Right cardiac atrium (tissue), 5 donors: ENCODE data around the gene FBXO40. TPM values are rescaled to one million over a fixed set of nuclear protein-coding genes. Genes with fewer than 3 reads are reported as not detected.

Experiments used
- ATAC-seq, 2 donors: fragments of 200-7000 bp; cut with Tn5 transposase; one replicate each; pipeline versions ENCODE4 v1.8.0 to v1.9.1; 2020; ENCODE audit warnings: moderate library complexity in 2 of 2, mild to moderate bottlenecking in 1 of 2
- DNase-seq, 3 donors: peaks; one replicate each; pipeline ENCODE4 v3.0.0-alpha.2; 2020
- H3K27ac ChIP-seq: one replicate; pipeline ENCODE4 v1.5.1; 2013; ENCODE audit warnings: mild to moderate bottlenecking, low read length, control low read depth, moderate library complexity
- H3K27me3 ChIP-seq: one replicate; pipeline ENCODE4 v1.6.1; 2013; ENCODE audit not compliant: control insufficient read depth, insufficient read depth
- H3K4me1 ChIP-seq: one replicate; pipeline ENCODE4 v1.6.1; 2013; ENCODE audit warnings: low read length; ENCODE audit not compliant: control insufficient read depth, insufficient read depth
- H3K4me3 ChIP-seq: one replicate; pipeline ENCODE4 v1.5.1; 2013; ENCODE audit warnings: low read length, control low read depth
- H3K9me3 ChIP-seq: one replicate; pipeline ENCODE4 v1.6.1; 2013; ENCODE audit warnings: low read length; ENCODE audit not compliant: control insufficient read depth
- WGBS: extraction: QIAGEN DNeasy Blood & Tissue Kit; methylation state at CpG from one replicate; pipeline ENCODE4 v1.1.7; 2013; 5-methylcytosine and 5-hydroxymethylcytosine counted together
- intact Hi-C, 4 donors: fragments of 100-400 bp; cut with DNase I; formaldehyde crosslinking; loops; one replicate each; pipeline versions ENCODE4 v1.11.0 to v1.14.0; 2022 to 2023
- polyA plus RNA-seq: library from polyadenylated mRNA; stranded (reverse); fragments of 200-250 nt; gene quantifications from one replicate; pipeline ENCODE4 v1.2.3, GENCODE V29; 2013
- total RNA-seq, 4 donors: library from RNA; stranded (reverse); fragmentation: NEBNext Ultra II Directional; extraction: Animal tissue kit (Norgen Biotek cat#: 25700); gene quantifications; one replicate each; pipeline ENCODE4 v1.2.1, GENCODE V29; 2021
- donor health status: healthy with polysubstance abuse.
- donor health status: DM: no; HTN: yes; CAD: no.
- donor health status: DM: no; HTN: no; CAD: no.
- donor health status: DM: no; HTN: yes; CAD: no; lungs with severe emphysema.
- donor health status: DM: yes; HTN: yes; CAD: no.

Gene FBXO40
- total and polyA plus RNA-seq, 5 donors: 72.1 to 258 (median 196) TPM

- DNase-seq: no peak
- no peak for ATAC-seq
- intact Hi-C loops: no loop called here
Observed at GRCh38 chr3:121619691-121620090, 26.5 kb downstream of the FBXO40 start.

GRCh38 chr3:121621491-121621890, 28.3 kb downstream of the FBXO40 start:
- Histone ChIP-seq H3K4me1 (no peaks in the 10 kb centered on the region), H3K27me3 (no peaks in the 10 kb centered on the region), H3K4me3 (no peak overlapping the region), H3K9me3 (no peaks in the 10 kb centered on the region), H3K27ac (no peak overlapping the region)
- DNase-seq (no peak), ATAC-seq (peak in 1 of 2 donors; percentile 13)
- WGBS: 94% methylated on average over 6 of the region's 6 CpGs
- intact Hi-C loops: no loop called here

More at GRCh38 chr3:121619691-121620090, 26.5 kb downstream of the FBXO40 start:
- WGBS: 96% methylated on average over 2 of the region's 2 CpGs
- H3K9me3 ChIP-seq: no peaks in the 10 kb centered on the region
- no peaks in the 10 kb centered on the region for H3K4me1 ChIP-seq
- H3K4me3 ChIP-seq: no peak overlapping the region
- no peak overlapping the region for H3K27ac ChIP-seq
- no peaks in the 10 kb centered on the region for H3K27me3 ChIP-seq

GRCh38 chr3:121624147-121624899, 31.1 kb downstream of the FBXO40 start:
- no peaks in the 10 kb centered on the region for H3K9me3 ChIP-seq
- no peak for DNase-seq
- intact Hi-C loops: no loop called here
- no peaks in the 10 kb centered on the region for H3K27me3 ChIP-seq
- H3K4me3 ChIP-seq: no peak overlapping the region
- 61% methylated on average over 14 of the region's 14 CpGs for WGBS
- no peaks in the 10 kb centered on the region for H3K4me1 ChIP-seq
- ATAC-seq: peak; percentile 14 to 72
- H3K27ac ChIP-seq: peak overlapping the region; percentile 77

GRCh38 chr3:121626495-121626894, 33.3 kb downstream of the FBXO40 start:
- no peaks in the 10 kb centered on the region for H3K4me1 ChIP-seq
- H3K27ac ChIP-seq: no peak overlapping the region
- ATAC-seq: no peak
- DNase-seq: no peak
- intact Hi-C loops: no loop called here
- H3K27me3 ChIP-seq: no peaks in the 10 kb centered on the region
- 90% methylated on average over 4 of the region's 4 CpGs for WGBS
- no peak overlapping the region for H3K4me3 ChIP-seq
- no peaks in the 10 kb centered on the region for H3K9me3 ChIP-seq

- H3K4me1 ChIP-seq: no peaks in the 10 kb centered on the region
- intact Hi-C loops: no loop called here
- H3K27ac ChIP-seq: peak overlapping the region; percentile 33
Observed at GRCh38 chr3:121627211-121627610, 34.0 kb downstream of the FBXO40 start.

GRCh38 chr3:121627622-121628021, 34.4 kb downstream of the FBXO40 start:
- H3K4me1 ChIP-seq: no peaks in the 10 kb centered on the region
- H3K27ac ChIP-seq: no peak overlapping the region
- H3K4me3 ChIP-seq: no peak overlapping the region
- no peaks in the 10 kb centered on the region for H3K27me3 ChIP-seq
- no peak for DNase-seq
- intact Hi-C loops: no loop called here
- WGBS: 65% methylated on average over 3 of the region's 3 CpGs
- no peaks in the 10 kb centered on the region for H3K9me3 ChIP-seq
- no peak for ATAC-seq

More at GRCh38 chr3:121627211-121627610, 34.0 kb downstream of the FBXO40 start:
- no peak for ATAC-seq
- DNase-seq: no peak
- H3K27me3 ChIP-seq: no peaks in the 10 kb centered on the region
- no peak overlapping the region for H3K4me3 ChIP-seq
- H3K9me3 ChIP-seq: no peaks in the 10 kb centered on the region
- 83% methylated on average over 4 of the region's 4 CpGs for WGBS

- no peak for DNase-seq
- peak; percentile 81 for ATAC-seq
- H3K27ac ChIP-seq: peak overlapping the region; percentile 78
- WGBS: 69% methylated on average over 6 of the region's 6 CpGs
- intact Hi-C loops: no loop called here
- no peaks in the 10 kb centered on the region for H3K27me3 ChIP-seq
- no peaks in the 10 kb centered on the region for H3K9me3 ChIP-seq
- H3K4me1 ChIP-seq: no peaks in the 10 kb centered on the region
- no peak overlapping the region for H3K4me3 ChIP-seq
Observed at GRCh38 chr3:121629601-121630000, 36.4 kb downstream of the FBXO40 start.

- intact Hi-C loops: no loop called here
- no peaks in the 10 kb centered on the region for H3K9me3 ChIP-seq
- WGBS: 85% methylated on average over 1 of the region's 1 CpG
- ATAC-seq (no peak), DNase-seq (no peak)
- H3K4me3 ChIP-seq: no peak overlapping the region
- no peak overlapping the region for H3K27ac ChIP-seq
- H3K4me1 ChIP-seq: no peaks in the 10 kb centered on the region
- H3K27me3 ChIP-seq: no peaks in the 10 kb centered on the region
Observed at GRCh38 chr3:121630355-121630754, 37.2 kb downstream of the FBXO40 start.

- Histone ChIP-seq H3K4me3 (no peak overlapping the region), H3K4me1 (no peaks in the 10 kb centered on the region), H3K27me3 (no peaks in the 10 kb centered on the region), H3K9me3 (no peaks in the 10 kb centered on the region), H3K27ac (no peak overlapping the region)
- no peak for DNase-seq
- WGBS: 96% methylated on average over 1 of the region's 1 CpG
- intact Hi-C loops: no loop called here
- no peak for ATAC-seq
Observed at GRCh38 chr3:121637922-121638321, 44.7 kb downstream of the FBXO40 start.

GRCh38 chr3:121641127-121641526, 47.9 kb downstream of the FBXO40 start:
- H3K27me3 ChIP-seq: no peaks in the 10 kb centered on the region
- no peak overlapping the region for H3K27ac ChIP-seq
- ATAC-seq (no peak), DNase-seq (no peak)
- no peak overlapping the region for H3K4me3 ChIP-seq
- WGBS: 93% methylated on average over 2 of the region's 2 CpGs
- intact Hi-C loops: no loop called here
- H3K4me1 ChIP-seq: no peaks in the 10 kb centered on the region
- no peaks in the 10 kb centered on the region for H3K9me3 ChIP-seq

GRCh38 chr3:121642601-121643314, 49.6 kb downstream of the FBXO40 start:
- ATAC-seq (peak in 1 of 2 donors; percentile 21), DNase-seq (no peak)
- Histone ChIP-seq H3K9me3 (no peaks in the 10 kb centered on the region), H3K4me3 (no peak overlapping the region), H3K27ac (no peak overlapping the region), H3K4me1 (no peaks in the 10 kb centered on the region), H3K27me3 (no peaks in the 10 kb centered on the region)
- 63% methylated on average over 9 of the region's 9 CpGs for WGBS
- intact Hi-C loops: no loop called here
